ENCODE data around the gene NOSIP. TPM values are rescaled to one million over a fixed set of nuclear protein-coding genes. Genes with fewer than 3 reads are reported as not detected.

The NOSIP gene
- total RNA-seq, 1 donor: 88.6 TPM

DNA sequence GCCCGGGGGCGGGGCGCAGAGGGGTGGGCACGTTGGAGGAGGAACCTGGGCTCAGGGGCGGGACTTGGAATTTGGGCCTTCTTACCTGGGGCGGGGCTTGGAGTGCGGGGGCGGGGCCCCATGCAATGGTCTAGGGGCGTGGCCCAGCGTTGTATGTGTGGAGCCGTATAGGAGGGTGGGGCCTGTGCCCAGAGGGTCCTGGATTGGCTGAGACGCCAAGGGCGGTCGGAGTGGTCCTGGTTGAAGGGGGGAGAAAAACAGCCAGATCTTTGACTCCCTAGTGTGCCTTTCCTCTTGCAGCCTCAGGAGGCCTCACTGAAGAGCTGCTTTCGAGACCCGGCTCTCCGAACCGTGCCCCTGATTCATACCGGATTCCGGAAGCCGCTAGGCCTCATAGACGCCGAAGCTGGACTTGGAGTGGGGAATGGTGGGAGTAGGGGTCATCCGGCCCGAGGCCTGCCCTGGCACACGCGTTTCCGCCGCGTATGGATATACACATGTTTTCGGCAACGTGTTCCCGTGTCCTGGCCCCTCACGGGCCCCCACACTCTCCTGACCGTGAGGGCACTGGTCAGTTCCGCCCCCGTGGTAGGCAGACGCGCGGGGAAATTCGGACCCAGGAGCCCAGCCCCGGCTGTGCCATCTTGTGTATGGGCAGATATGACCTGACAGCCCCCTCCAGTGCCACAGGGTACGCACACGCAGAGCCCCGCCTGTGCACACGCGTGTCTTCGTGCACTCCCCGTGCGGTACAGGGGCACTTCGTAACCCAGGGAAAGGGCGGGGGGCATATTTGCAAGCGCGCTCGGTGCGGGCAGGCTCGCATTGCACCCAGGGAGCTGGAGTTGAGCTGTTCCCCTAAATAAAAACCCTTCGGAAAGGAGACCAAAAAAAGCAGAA lies 10.0 kb upstream of the NOSIP start:
- Histone ChIP-seq H3K4me1 (ENCODE audit: insufficient read depth, low read length) (peaks cover 20% of the 10 kb centered on the region), H3K27me3 (ENCODE audit: insufficient read depth, low read length) (no peaks in the 10 kb centered on the region), H3K4me3 (ENCODE audit: low read length) (peak overlapping the region; percentile 84), H3K9me3 (ENCODE audit: low read depth, low read length) (no peaks in the 10 kb centered on the region)

DNA sequence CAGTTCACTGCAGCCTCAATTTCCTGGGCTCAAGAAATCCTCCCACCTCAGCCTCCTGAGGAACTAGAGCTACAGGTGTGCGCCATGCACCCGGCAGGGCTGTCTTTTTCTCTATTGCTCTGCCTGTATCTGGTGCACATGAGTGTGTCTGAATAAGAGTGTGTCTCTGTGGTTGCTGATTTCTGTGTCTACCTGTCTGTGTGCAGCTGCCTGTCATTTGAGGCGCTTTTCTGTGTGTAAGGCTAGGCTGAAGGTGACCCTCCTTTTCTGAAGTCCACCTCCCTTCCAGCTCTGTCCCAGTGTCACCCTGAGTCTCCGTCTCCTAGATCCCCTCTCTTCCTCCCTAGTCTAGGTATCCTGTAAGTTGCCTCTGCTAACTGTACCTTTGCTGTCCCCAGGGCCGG lies 9.1 kb upstream of the NOSIP start:
- H3K4me3 ChIP-seq (ENCODE audit: low read length): no peak overlapping the region
- no peaks in the 10 kb centered on the region for H3K9me3 ChIP-seq (ENCODE audit: low read depth, low read length)
- peaks cover 20% of the 10 kb centered on the region for H3K4me1 ChIP-seq (ENCODE audit: insufficient read depth, low read length)
- H3K27me3 ChIP-seq (ENCODE audit: insufficient read depth, low read length): no peaks in the 10 kb centered on the region

DNA sequence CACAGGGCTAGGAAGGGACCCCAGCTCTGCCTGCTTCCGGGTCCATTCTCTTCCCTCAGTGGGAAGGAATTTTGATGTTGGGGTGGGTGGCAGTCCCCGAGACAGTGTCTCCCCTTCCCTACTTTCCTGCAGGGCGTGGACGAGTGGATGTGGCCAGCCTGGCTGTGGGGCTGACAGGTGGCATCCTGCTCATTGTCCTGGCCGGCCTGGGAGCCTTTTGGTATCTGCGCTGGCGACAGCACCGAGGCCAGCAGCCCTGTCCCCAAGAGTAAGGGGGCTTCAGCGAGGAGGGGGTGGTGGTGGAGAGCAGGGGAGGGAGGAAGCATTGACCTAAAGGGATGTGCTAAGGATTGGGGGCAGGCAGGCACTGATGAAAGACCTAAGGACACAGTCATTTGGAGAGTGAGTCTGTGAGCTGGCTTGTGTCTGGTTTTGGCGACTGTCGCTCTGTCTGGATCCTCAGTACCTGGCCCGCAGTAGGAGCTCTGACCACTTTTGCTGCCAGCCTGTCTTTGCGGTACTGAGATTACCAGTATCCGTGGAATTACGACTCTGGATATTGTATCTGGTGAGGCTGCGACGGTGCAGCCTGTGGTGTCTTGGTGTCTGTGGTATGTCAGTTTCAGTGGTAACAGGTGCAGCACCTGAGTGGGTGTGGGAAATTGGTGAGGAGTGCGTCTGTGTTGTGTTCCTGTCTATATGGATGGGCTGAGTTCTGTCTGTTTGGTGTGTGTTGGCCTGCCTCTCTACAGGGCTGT lies 8.2 kb upstream of the NOSIP start:
- no peaks in the 10 kb centered on the region for H3K27me3 ChIP-seq (ENCODE audit: insufficient read depth, low read length)
- no peak overlapping the region for H3K4me3 ChIP-seq (ENCODE audit: low read length)
- H3K4me1 ChIP-seq (ENCODE audit: insufficient read depth, low read length): peaks cover 14% of the 10 kb centered on the region
- H3K9me3 ChIP-seq (ENCODE audit: low read depth, low read length): no peaks in the 10 kb centered on the region

DNA sequence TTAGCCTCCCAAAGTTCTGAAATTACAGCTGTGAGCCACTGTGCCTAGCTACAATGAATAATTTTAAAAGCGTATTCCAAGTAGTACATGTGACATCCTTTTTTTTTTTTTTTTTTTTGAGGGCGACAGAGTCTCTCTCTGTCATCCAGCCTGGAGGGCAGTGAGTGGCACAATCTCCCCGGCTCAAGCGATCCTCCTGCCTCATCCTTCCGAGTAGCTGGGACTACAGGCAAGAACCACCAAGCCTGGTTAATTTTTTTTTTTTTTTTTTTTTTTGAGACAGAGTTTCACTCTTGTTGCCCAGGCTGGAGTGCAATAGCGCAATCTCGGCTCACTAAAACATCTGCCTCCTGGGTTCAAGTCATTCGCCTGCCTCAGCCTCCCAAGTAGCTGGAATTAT lies 6.9 kb upstream of the NOSIP start:
- no peaks in the 10 kb centered on the region for H3K27me3 ChIP-seq (ENCODE audit: insufficient read depth, low read length)
- H3K4me1 ChIP-seq (ENCODE audit: insufficient read depth, low read length): peaks cover 3% of the 10 kb centered on the region
- H3K9me3 ChIP-seq (ENCODE audit: low read depth, low read length): no peaks in the 10 kb centered on the region
- no peak overlapping the region for H3K4me3 ChIP-seq (ENCODE audit: low read length)

DNA sequence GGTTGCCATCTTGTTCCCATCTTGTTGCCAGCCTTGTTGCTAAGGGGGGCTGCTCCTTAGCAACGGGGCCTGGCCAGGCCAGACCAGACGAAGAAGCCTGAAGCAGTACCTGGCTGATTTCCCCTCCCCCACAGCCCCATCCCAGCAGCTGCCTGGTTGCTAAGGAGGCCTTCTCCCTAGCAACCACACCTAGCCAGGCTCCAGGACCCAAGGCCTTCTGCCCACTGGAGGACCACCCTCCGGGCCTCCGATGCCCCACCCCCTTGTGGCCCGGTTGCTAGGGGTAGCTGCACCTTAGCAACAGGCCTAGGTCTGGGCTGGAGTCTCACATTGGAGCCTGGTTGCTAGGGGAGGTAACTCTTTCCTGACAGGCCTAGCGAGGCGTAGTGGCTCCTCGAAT lies 4.7 kb upstream of the NOSIP start:
- Histone ChIP-seq H3K4me3 (ENCODE audit: low read length) (no peak overlapping the region), H3K4me1 (ENCODE audit: insufficient read depth, low read length) (peaks cover 7% of the 10 kb centered on the region), H3K9me3 (ENCODE audit: low read depth, low read length) (no peaks in the 10 kb centered on the region), H3K27me3 (ENCODE audit: insufficient read depth, low read length) (no peaks in the 10 kb centered on the region)

DNA sequence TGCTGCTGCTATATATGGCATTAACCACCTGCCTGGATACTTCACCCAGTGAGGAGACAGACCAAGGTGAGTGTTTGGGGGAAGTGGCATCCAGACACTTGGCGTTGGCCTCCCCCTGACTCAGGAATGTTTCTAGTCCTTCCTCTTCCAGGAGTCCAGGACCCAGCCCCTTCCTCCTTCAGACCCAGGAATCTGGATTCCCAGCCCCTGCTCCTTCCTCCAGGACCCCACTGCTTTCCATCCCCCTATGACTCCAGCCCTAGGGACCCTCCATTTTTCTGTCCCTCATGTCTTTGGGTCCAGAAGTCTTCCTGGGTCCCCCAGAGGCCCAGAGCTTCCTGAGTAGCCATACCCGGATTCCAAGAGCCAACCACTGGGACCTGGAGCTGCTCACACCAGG lies 2.9 kb upstream of the NOSIP start:
- Histone ChIP-seq H3K4me1 (ENCODE audit: insufficient read depth, low read length) (peaks cover 17% of the 10 kb centered on the region), H3K4me3 (ENCODE audit: low read length) (no peak overlapping the region), H3K27me3 (ENCODE audit: insufficient read depth, low read length) (no peaks in the 10 kb centered on the region), H3K9me3 (ENCODE audit: low read depth, low read length) (no peaks in the 10 kb centered on the region)

DNA sequence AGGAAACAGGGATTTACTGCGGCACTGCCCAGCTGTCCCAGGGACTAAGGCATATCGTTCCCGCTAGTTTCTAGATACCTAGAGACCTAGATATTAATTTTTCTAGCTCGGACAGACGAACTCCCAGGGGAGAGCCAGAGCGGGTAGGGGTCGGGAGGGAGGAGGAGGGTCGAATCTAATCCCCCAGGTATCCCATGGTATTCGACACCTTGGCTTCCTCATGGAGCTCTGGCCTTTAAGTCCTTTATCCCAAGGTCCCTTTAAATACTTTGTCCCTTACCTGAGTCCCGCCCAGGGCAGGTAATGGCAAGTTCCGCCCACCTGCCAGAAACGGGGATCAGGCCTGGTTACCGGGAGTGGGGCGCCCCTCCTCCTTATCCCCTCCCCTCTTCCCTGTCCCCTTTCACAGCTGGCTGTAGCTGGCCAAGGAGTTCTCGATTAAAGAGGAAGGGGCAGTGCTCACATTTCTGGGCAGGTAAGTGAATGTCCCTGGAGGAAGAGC lies 702 bp upstream of the NOSIP start, which contains the start of gene PRRG2:
TSS of gene PRRG2 (plus strand) at position 310 of the 502 bp plus-strand sequence. CDS start 1,904 bp downstream, outside the sequence.
- peaks cover 17% of the 10 kb centered on the region for H3K4me1 ChIP-seq (ENCODE audit: insufficient read depth, low read length)
- no peaks in the 10 kb centered on the region for H3K27me3 ChIP-seq (ENCODE audit: insufficient read depth, low read length)
- peak within 1 kb of the TSS; percentile 67 for H3K4me3 ChIP-seq (ENCODE audit: low read length)
- no peaks in the 10 kb centered on the region for H3K9me3 ChIP-seq (ENCODE audit: low read depth, low read length)

DNA sequence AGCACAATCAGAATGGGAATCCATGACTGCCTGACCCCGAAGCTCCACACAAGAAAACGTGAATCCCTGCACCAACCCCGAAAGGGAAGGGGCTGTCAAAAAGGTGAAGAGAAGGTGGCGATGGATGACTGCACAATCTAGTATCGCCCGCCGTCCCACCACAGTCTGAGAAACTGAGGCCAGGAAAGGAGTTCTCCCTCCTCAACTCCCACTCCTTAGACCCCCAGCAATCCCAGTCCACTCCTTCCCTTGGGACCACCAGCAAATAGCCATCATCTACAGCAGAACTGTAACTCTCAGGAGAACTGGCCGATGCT lies 451 bp downstream of the NOSIP start:
- Histone ChIP-seq H3K9me3 (ENCODE audit: low read depth, low read length) (no peaks in the 10 kb centered on the region), H3K4me1 (ENCODE audit: insufficient read depth, low read length) (peaks cover 17% of the 10 kb centered on the region), H3K4me3 (ENCODE audit: low read length) (peak overlapping the region; percentile 67), H3K27me3 (ENCODE audit: insufficient read depth, low read length) (no peaks in the 10 kb centered on the region)

DNA sequence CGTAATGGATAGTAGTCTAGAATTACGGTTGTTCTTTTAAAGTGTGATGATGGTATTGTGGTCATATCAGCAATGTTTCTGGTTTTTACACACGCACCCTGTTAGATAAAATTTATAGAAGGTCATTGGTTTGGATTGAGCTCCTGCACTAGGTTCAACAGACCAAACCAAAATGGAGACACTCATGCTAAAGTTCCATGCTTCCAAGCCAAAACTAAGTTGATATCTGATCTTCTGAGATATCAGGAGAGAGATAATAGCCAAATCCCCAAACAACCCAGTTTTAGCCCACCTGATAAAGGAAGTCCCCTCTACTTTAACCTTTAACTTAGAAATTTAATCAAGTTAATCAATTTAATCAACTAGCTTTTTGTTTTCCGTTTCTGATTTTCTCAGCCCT lies 1.2 kb downstream of the NOSIP start:
- H3K4me1 ChIP-seq (ENCODE audit: insufficient read depth, low read length): peaks cover 17% of the 10 kb centered on the region
- H3K9me3 ChIP-seq (ENCODE audit: low read depth, low read length): no peaks in the 10 kb centered on the region
- no peaks in the 10 kb centered on the region for H3K27me3 ChIP-seq (ENCODE audit: insufficient read depth, low read length)
- H3K4me3 ChIP-seq (ENCODE audit: low read length): no peak overlapping the region

DNA sequence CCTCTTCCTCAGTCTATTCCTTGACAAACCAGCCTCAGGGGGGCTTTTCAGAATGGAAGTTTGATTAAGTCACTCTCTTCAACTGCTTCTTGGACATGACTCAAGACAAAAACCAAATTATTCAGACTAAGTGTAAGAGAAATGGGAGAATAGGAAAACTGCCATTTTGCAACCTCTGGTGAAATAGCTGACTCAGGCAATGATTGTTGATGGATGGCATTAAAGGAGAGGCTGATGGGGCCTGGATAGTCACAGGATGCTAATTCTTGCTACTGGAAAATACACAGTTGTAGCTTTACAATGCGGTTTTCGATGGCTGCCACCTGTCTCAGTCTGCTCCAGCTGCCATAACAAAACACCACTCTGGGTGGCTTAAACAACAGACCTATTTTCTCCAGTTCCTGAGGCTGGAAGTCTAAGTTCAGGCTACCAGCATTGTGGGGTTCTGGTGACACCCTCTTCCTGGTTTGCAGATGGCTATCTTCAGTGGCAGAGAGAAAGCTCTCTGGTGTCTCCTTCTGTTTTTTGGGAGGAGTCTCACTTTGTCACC lies 6.1 kb downstream of the NOSIP start:
- Histone ChIP-seq H3K9me3 (ENCODE audit: low read depth, low read length) (no peaks in the 10 kb centered on the region), H3K27me3 (ENCODE audit: insufficient read depth, low read length) (no peaks in the 10 kb centered on the region), H3K4me3 (ENCODE audit: low read length) (no peak overlapping the region), H3K4me1 (ENCODE audit: insufficient read depth, low read length) (peaks cover 25% of the 10 kb centered on the region)

DNA sequence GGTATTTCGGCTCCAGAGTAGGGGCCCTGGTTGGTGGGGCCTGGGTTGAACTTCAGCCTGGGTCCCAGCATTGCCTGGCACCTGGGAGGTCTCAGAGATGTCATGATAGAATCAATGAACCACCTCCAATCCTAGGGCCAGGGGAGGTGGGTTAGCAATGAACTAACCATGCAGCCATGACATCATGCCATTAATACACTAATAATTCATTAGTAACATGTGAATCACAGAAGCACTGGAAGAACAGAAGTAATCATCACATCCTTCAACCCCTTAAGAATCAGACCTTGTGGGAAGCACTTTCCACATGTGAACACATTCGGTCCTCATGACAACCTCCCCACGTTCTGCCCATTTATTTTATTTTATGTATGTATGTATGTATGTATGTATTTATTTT lies 6.9 kb downstream of the NOSIP start:
- no peaks in the 10 kb centered on the region for H3K27me3 ChIP-seq (ENCODE audit: insufficient read depth, low read length)
- H3K4me3 ChIP-seq (ENCODE audit: low read length): no peak overlapping the region
- peaks cover 31% of the 10 kb centered on the region for H3K4me1 ChIP-seq (ENCODE audit: insufficient read depth, low read length)
- H3K9me3 ChIP-seq (ENCODE audit: low read depth, low read length): no peaks in the 10 kb centered on the region

DNA sequence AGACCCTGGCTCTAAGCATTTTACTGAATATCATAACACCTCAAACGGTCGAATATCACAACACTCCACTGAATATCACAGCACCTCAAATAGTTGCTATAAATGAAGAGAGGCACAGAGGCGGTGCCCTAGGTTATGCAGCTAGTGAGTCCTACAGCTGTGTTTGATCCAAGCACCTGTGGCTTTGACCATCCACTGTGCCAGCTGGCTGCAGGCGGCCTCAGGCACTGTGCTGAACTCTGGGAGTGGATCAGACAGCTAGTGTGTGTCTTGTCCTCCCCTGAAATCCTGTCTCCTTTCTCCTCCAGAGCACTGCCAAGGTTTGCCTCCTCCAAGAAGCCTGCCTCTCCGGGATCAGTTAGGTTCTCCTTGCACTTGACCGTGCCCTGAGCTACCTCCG lies 7.3 kb downstream of the NOSIP start:
- no peak overlapping the region for H3K4me3 ChIP-seq (ENCODE audit: low read length)
- peaks cover 35% of the 10 kb centered on the region for H3K4me1 ChIP-seq (ENCODE audit: insufficient read depth, low read length)
- H3K27me3 ChIP-seq (ENCODE audit: insufficient read depth, low read length): no peaks in the 10 kb centered on the region
- H3K9me3 ChIP-seq (ENCODE audit: low read depth, low read length): no peaks in the 10 kb centered on the region

DNA sequence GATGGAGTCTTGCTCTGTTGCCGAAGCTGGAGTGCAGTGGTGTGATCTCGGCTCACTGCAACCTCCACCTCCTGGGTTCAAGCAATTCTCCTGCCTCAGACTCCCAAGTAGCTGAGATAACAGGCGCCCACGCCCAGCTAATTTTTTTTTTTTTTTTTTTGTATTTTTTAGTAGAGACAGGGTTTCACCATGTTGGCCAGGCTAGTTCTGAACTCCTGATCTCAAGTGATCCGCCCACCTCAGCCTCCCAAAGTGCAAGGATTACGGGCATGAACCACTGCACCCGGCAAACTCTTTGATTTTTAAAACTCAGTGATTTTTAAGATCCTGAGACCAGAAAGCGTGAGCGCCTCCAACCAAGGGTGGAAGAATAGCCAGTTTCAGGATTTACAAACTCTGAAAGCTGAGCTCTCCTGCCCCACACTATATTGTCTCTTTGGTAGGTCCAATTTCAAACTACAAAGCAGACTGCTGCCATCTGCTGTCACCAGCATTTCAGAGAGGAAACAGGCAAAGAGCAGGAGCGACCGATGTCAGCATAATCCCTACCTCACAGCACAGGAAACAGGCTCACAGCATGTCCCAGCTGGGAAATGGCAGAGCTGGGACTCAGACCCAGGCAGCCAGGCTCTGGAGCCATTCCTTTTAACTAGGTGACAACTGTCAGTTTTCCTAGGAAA lies 9.2 kb downstream of the NOSIP start:
- no peaks in the 10 kb centered on the region for H3K9me3 ChIP-seq (ENCODE audit: low read depth, low read length)
- H3K27me3 ChIP-seq (ENCODE audit: insufficient read depth, low read length): no peaks in the 10 kb centered on the region
- no peak overlapping the region for H3K4me3 ChIP-seq (ENCODE audit: low read length)
- H3K4me1 ChIP-seq (ENCODE audit: insufficient read depth, low read length): peaks cover 50% of the 10 kb centered on the region

DNA sequence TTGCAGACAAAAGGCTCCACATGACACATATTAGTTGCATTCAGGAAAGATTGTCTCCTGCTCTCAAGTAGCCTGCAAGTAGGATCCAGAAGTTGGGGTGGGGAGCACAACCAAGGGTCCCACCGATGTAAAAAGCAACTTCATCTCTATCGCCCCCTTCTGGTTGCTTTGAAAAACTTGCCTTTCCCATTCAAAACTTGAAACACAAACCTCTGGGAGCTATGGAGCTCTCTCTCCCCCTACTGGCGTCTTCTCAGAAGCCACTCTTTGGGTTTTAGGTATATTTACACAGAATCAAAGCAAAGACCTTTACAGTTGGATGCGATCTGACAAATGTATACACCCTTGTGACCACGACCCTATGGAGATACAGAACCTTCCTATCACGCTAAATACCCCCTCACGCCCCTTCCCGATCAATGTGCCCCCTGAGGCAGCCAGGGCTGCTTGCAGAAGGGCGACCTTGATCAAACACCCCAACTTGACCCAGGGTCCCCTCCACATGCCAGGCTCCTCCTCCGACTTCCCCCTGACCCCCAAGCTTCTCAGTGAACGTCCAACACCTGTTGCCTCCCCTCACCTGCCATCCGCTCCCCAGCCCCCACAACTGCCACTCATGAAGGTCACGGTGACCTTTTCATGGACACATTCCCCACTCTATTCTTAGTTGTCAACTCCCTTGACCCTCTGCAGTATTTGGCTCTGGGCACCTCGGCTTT lies 10.1 kb downstream of the NOSIP start:
- H3K4me1 ChIP-seq (ENCODE audit: insufficient read depth, low read length): peaks cover 58% of the 10 kb centered on the region
- H3K27me3 ChIP-seq (ENCODE audit: insufficient read depth, low read length): no peaks in the 10 kb centered on the region
- H3K4me3 ChIP-seq (ENCODE audit: low read length): no peak overlapping the region
- no peaks in the 10 kb centered on the region for H3K9me3 ChIP-seq (ENCODE audit: low read depth, low read length)

Measured in mononuclear cell (primary cell).